Measurements from ENCODE around the gene CHST13.

CHST13 gene

GRCh38 chr3:126541628-126542339, 17.8 kb downstream of the CHST13 start:
- CTCF ChIA-PET = no interaction called here
- Histone ChIP-seq H3K27ac (ENCODE audit: extremely low read depth, low read depth, low read length) (no peak overlapping the region), H3K4me1 (ENCODE audit: control insufficient read depth, insufficient read depth, low read length) (no peaks in the 10 kb centered on the region), H3K9me3 (ENCODE audit: control insufficient read depth, insufficient read depth, low read depth, low read length) (no peaks in the 10 kb centered on the region), H3K4me3 (ENCODE audit: low read depth, low read length) (no peak overlapping the region), H3K36me3 (ENCODE audit: control insufficient read depth in 2 of 2, insufficient read depth in 1 of 2, low read length in 2 of 2) (no peaks in the 10 kb centered on the region)
- TF ChIP-seq ZNF555 (tag by site-specific recombination; conservative IDR thresholded peaks at IDR 0.05) (no peak), ZSCAN4 (tag by site-specific recombination; IDR thresholded peaks at IDR 0.05) (no peak), KLF10 (tag by site-specific recombination; IDR thresholded peaks at IDR 0.05) (no peak), CTCF (tag by site-specific recombination; IDR thresholded peaks at IDR 0.05) (no peak), BCL6B (tag by site-specific recombination; IDR thresholded peaks at IDR 0.05) (no peak), ZNF2 (tag by site-specific recombination; IDR thresholded peaks at IDR 0.05) (no peak), ZNF23 (tag by site-specific recombination; IDR thresholded peaks at IDR 0.05; ENCODE audit: borderline replicate concordance) (no peak), ZNF501 (tag by site-specific recombination; IDR thresholded peaks at IDR 0.05) (no peak), BCL11B (tag by site-specific recombination; IDR thresholded peaks at IDR 0.05; ENCODE audit: low read depth) (no peak), ZNF146 (tag by site-specific recombination; IDR thresholded peaks at IDR 0.05) (no peak), ZNF362 (tag by site-specific recombination; IDR thresholded peaks at IDR 0.05) (no peak), ZNF133 (tag by site-specific recombination; IDR thresholded peaks at IDR 0.05) (no peak), SP3 (tag by site-specific recombination; IDR thresholded peaks at IDR 0.05) (no peak), PRDM4 (tag by site-specific recombination; IDR thresholded peaks at IDR 0.05) (no peak), ZNF48 (tag by site-specific recombination; IDR thresholded peaks at IDR 0.05) (no peak), ZNF776 (tag by site-specific recombination; IDR thresholded peaks at IDR 0.05; ENCODE audit: borderline replicate concordance) (no peak), ZFP37 (tag by site-specific recombination; IDR thresholded peaks at IDR 0.05) (no peak), ZNF792 (tag by site-specific recombination; IDR thresholded peaks at IDR 0.05) (no peak), MZF1 (tag by site-specific recombination; IDR thresholded peaks at IDR 0.05; ENCODE audit: borderline replicate concordance) (no peak)
- POLR2A ChIA-PET = no interaction called here
